ENCODE data around the gene RPL37A.

RPL37A gene

GRCh38 chr2:216503697-216504375, 5.2 kb downstream of the RPL37A start:
- no peak for TF ChIP-seq CTCF (IDR thresholded peaks at IDR 0.05; ENCODE audit: insufficient read depth, missing control alignments)
- FAIRE-seq = no peak
- no peak for DNase-seq (ENCODE audit: insufficient read length, low spot score)

GRCh38 chr2:216504376-216504762, 5.7 kb downstream of the RPL37A start:
- no peak for TF ChIP-seq CTCF (IDR thresholded peaks at IDR 0.05; ENCODE audit: insufficient read depth, missing control alignments)
- DNase-seq (ENCODE audit: insufficient read length, low spot score) = no peak
- no peak for FAIRE-seq

- no peak for FAIRE-seq
- TF ChIP-seq CTCF (IDR thresholded peaks at IDR 0.05; ENCODE audit: insufficient read depth, missing control alignments) = no peak
- no peak for DNase-seq (ENCODE audit: insufficient read length, low spot score)
These were observed 6.8 kb downstream of the RPL37A start for GRCh38 chr2:216505133-216506106.

- DNase-seq (ENCODE audit: insufficient read length, low spot score) (no peak), FAIRE-seq (no peak)
- no peak for TF ChIP-seq CTCF (IDR thresholded peaks at IDR 0.05; ENCODE audit: insufficient read depth, missing control alignments)
These were observed 8.8 kb downstream of the RPL37A start for GRCh38 chr2:216507220-216508160.

- TF ChIP-seq CTCF (IDR thresholded peaks at IDR 0.05; ENCODE audit: insufficient read depth, missing control alignments) = no peak
- DNase-seq (ENCODE audit: insufficient read length, low spot score) (no peak), FAIRE-seq (no peak)
These were observed 9.6 kb downstream of the RPL37A start for GRCh38 chr2:216508229-216508628.

GRCh38 chr2:216516730-216517350, 18.2 kb downstream of the RPL37A start:
- DNase-seq (ENCODE audit: insufficient read length, low spot score) (no peak), FAIRE-seq (peak; percentile 25)

More at GRCh38 chr2:216516730-216517350, 18.2 kb downstream of the RPL37A start:
- TF ChIP-seq CTCF (IDR thresholded peaks at IDR 0.05; ENCODE audit: insufficient read depth, missing control alignments) = peak; percentile 82
